HepG2 (cell line): Measurements from ENCODE around the gene SLC35B4. TPM values are rescaled to one million over a fixed set of nuclear protein-coding genes. Genes with fewer than 3 reads are reported as not detected.

ENCODE experiments used
- EZH2 ChIP-seq: conservative IDR thresholded peaks from 2 replicates; pipeline ENCODE4 v1.6.1; 2012; ENCODE audit warnings: mild to moderate bottlenecking, low read depth, low read length, moderate library complexity
- FOXC1 ChIP-seq: sonication (generic); formaldehyde crosslinking; IDR thresholded peaks from 2 replicates; pipeline ENCODE4 v1.8.0; 2022; ENCODE audit warnings: mild to moderate bottlenecking, missing genetic modification reagents, borderline replicate concordance
- FOXO1 ChIP-seq: sonication (generic); formaldehyde crosslinking; IDR thresholded peaks from 2 replicates; pipeline ENCODE4 v1.4.0; 2020; ENCODE audit warnings: missing genetic modification reagents
- IRF1 ChIP-seq: sonication (generic); formaldehyde crosslinking; IDR thresholded peaks from 2 replicates; pipeline ENCODE4 v1.4.0; 2020; ENCODE audit warnings: low read depth, mild to moderate bottlenecking, missing genetic modification reagents
- MAFG ChIP-seq: sonication (generic); formaldehyde crosslinking; IDR thresholded peaks from 2 replicates; pipeline ENCODE4 v1.5.1; 2020; ENCODE audit warnings: mild to moderate bottlenecking, missing genetic modification reagents
- MED1 ChIP-seq: sonication (generic); formaldehyde crosslinking; IDR thresholded peaks from 2 replicates; pipeline ENCODE4 v1.4.0; 2020; ENCODE audit warnings: missing genetic modification reagents
- NFKBIZ ChIP-seq: IDR thresholded peaks from 2 replicates; pipeline ENCODE4 v1.6.1; 2018; ENCODE audit warnings: missing genetic modification reagents, missing compliant biosample characterization
- NR2F2 ChIP-seq: IDR thresholded peaks from 2 replicates; pipeline ENCODE4 v1.6.1; 2012; ENCODE audit warnings: low read depth, inconsistent platforms, borderline replicate concordance
- RAD51 ChIP-seq: fragments of 450-650 bp; IDR thresholded peaks from 2 replicates; pipeline ENCODE4 v1.6.1; 2016; ENCODE audit warnings: borderline replicate concordance
- SALL1 ChIP-seq: sonication (generic); formaldehyde crosslinking; IDR thresholded peaks from 2 replicates; pipeline ENCODE4 v1.8.0; 2022; ENCODE audit warnings: mild to moderate bottlenecking, missing genetic modification reagents
- SP2 ChIP-seq: sonication (generic); formaldehyde crosslinking; IDR thresholded peaks from 2 replicates; pipeline ENCODE4 v1.5.1; 2020; ENCODE audit warnings: mild to moderate bottlenecking, missing genetic modification reagents
- TBX2 ChIP-seq: sonication (generic); formaldehyde crosslinking; IDR thresholded peaks from 2 replicates; pipeline ENCODE4 v1.5.0; 2020; ENCODE audit warnings: missing genetic modification reagents, mild to moderate bottlenecking, borderline replicate concordance
- TP53 ChIP-seq: sonication (generic); formaldehyde crosslinking; conservative IDR thresholded peaks from 2 replicates; pipeline ENCODE4 v1.4.0; 2020; ENCODE audit warnings: missing genetic modification reagents
- ZBTB20 ChIP-seq: sonication (generic); formaldehyde crosslinking; IDR thresholded peaks from 2 replicates; pipeline ENCODE4 v1.8.1; 2023; ENCODE audit warnings: missing genetic modification reagents, low read depth, mild to moderate bottlenecking, borderline replicate concordance
- ZNF225 ChIP-seq: sonication (generic); formaldehyde crosslinking; IDR thresholded peaks from 2 replicates; pipeline ENCODE4 v1.4.0; 2020; ENCODE audit warnings: mild to moderate bottlenecking, missing genetic modification reagents
- ZNF530 ChIP-seq: sonication (generic); formaldehyde crosslinking; IDR thresholded peaks from 2 replicates; pipeline ENCODE4 v1.5.0; 2020; ENCODE audit warnings: low read depth, mild to moderate bottlenecking, missing genetic modification reagents
- ZNF678 ChIP-seq: sonication (generic); formaldehyde crosslinking; IDR thresholded peaks from 2 replicates; pipeline ENCODE4 v1.4.0; 2020; ENCODE audit warnings: mild to moderate bottlenecking, missing genetic modification reagents
- ZNF704 ChIP-seq: sonication (generic); formaldehyde crosslinking; IDR thresholded peaks from 2 replicates; pipeline ENCODE4 v1.8.1; 2023; ENCODE audit warnings: mild to moderate bottlenecking, inconsistent platforms, moderate library complexity, missing genetic modification reagents, borderline replicate concordance
- ZNF75D ChIP-seq: sonication (generic); formaldehyde crosslinking; IDR thresholded peaks from 2 replicates; pipeline ENCODE4 v1.8.1; 2023; ENCODE audit warnings: missing genetic modification reagents, mild to moderate bottlenecking, borderline replicate concordance
- ZNF782 ChIP-seq: sonication (generic); formaldehyde crosslinking; IDR thresholded peaks from 2 replicates; pipeline ENCODE4 v1.4.0; 2020; ENCODE audit warnings: missing genetic modification reagents, mild to moderate bottlenecking, borderline replicate concordance
- polyA plus RNA-seq, 8 experiments: library from polyadenylated mRNA; depleted of rRNA in 3 of 8; stranded (reverse) in 7 of 8; unstranded in 1 of 8; fragments of >200 nt; fragmentation: Illumina TruSeq in 4 of 8; extraction: Trizol in 4 of 8; gene quantifications; 2 replicates each; pipeline versions ENCODE4 v1.2.1 to v1.2.3, GENCODE V29; 2011 to 2016; ENCODE audit warnings: low read depth in 4 of 8, missing spikeins in 1 of 8, mixed read lengths in 1 of 8; ENCODE audit not compliant: insufficient read depth in 1 of 8
- total RNA-seq, 5 experiments: library from RNA; depleted of rRNA; stranded (reverse); fragments of >200 nt; fragmentation: Illumina TruSeq; extraction: Trizol; gene quantifications; 2 replicates each; pipeline ENCODE4 v1.2.3, GENCODE V29; 2016; ENCODE audit warnings: low read depth in 1 of 5
- TF ChIP-seq, protein P1 (sequence below): sonication (generic); formaldehyde crosslinking; IDR thresholded peaks from 2 replicates; pipeline ENCODE4 v1.4.0; 2020; ENCODE audit warnings: missing genetic modification reagents, borderline replicate concordance
- TF ChIP-seq, protein P2 (sequence below): sonication (generic); formaldehyde crosslinking; conservative IDR thresholded peaks from 2 replicates; pipeline ENCODE4 v1.8.0; 2022; ENCODE audit warnings: low read depth, missing genetic modification reagents
- TF ChIP-seq, protein P3 (sequence below): sonication (generic); formaldehyde crosslinking; IDR thresholded peaks from 2 replicates; pipeline ENCODE4 v1.9.0; 2021; ENCODE audit warnings: missing genetic modification reagents, mild to moderate bottlenecking, borderline replicate concordance
- TF ChIP-seq, protein P4 (sequence below): sonication (generic); formaldehyde crosslinking; IDR thresholded peaks from 2 replicates; pipeline ENCODE4 v1.8.0; 2022; ENCODE audit warnings: missing genetic modification reagents, low read depth, mild to moderate bottlenecking, borderline replicate concordance

The SLC35B4 gene
- total and polyA plus RNA-seq, 2 of the 13 experiments (the other 11 are each of a cell fraction or from before 2014, with no cell fraction given), result 17.1 to 17.8 TPM

DNA sequence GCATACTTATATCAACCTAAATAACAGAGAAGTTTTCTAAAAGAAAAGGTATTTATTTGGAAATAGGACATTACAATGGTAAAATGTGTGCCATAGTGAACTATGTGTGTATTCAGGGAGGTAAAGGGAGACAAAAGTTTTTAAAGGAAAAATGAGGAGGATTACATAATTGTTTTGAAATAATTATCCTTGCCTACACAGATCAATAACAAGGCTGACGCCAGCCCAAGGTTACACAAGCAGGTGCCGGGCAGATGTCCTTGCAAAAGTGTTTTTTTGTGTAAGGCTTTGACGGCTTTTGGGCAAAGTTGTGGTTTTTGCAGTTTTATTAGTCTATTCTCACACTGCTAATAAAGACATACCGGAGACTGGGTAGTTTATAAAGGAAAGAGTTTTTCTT lies 22.7 kb upstream of the SLC35B4 start (continued):
- no peak for TF ChIP-seq IRF1 (CRISPR knock-in tag)
- peak; percentile 66; the same call in 1 of the 2 replicates for TF ChIP-seq SALL1 (CRISPR knock-in tag)
- peak; percentile 40; the same call in 1 of the 2 replicates for TF ChIP-seq TBX2
- TF ChIP-seq ZNF530, result no peak
- TF ChIP-seq MED1 (CRISPR knock-in tag), result peak; percentile 48
- TF ChIP-seq ZNF75D, result no peak
- peak; percentile 47; the same call in 1 of the 2 replicates for TF ChIP-seq FOXO1 (CRISPR knock-in tag)
- TF ChIP-seq, protein P1, sequence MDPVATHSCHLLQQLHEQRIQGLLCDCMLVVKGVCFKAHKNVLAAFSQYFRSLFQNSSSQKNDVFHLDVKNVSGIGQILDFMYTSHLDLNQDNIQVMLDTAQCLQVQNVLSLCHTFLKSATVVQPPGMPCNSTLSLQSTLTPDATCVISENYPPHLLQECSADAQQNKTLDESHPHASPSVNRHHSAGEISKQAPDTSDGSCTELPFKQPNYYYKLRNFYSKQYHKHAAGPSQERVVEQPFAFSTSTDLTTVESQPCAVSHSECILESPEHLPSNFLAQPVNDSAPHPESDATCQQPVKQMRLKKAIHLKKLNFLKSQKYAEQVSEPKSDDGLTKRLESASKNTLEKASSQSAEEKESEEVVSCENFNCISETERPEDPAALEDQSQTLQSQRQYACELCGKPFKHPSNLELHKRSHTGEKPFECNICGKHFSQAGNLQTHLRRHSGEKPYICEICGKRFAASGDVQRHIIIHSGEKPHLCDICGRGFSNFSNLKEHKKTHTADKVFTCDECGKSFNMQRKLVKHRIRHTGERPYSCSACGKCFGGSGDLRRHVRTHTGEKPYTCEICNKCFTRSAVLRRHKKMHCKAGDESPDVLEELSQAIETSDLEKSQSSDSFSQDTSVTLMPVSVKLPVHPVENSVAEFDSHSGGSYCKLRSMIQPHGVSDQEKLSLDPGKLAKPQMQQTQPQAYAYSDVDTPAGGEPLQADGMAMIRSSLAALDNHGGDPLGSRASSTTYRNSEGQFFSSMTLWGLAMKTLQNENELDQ (CRISPR knock-in tag), result no peak
- TF ChIP-seq, protein P2, sequence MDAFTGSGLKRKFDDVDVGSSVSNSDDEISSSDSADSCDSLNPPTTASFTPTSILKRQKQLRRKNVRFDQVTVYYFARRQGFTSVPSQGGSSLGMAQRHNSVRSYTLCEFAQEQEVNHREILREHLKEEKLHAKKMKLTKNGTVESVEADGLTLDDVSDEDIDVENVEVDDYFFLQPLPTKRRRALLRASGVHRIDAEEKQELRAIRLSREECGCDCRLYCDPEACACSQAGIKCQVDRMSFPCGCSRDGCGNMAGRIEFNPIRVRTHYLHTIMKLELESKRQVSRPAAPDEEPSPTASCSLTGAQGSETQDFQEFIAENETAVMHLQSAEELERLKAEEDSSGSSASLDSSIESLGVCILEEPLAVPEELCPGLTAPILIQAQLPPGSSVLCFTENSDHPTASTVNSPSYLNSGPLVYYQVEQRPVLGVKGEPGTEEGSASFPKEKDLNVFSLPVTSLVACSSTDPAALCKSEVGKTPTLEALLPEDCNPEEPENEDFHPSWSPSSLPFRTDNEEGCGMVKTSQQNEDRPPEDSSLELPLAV (CRISPR knock-in tag), result no peak
- no peak for TF ChIP-seq NFKBIZ
- TF ChIP-seq SP2, result no peak
- TF ChIP-seq ZNF782 (CRISPR knock-in tag), result no peak
- TF ChIP-seq ZNF704 (CRISPR knock-in tag), result no peak
- TF ChIP-seq MAFG (CRISPR knock-in tag), result no peak
- no peak for TF ChIP-seq RAD51
- no peak for TF ChIP-seq ZNF678 (CRISPR knock-in tag)
- no peak for TF ChIP-seq EZH2
- TF ChIP-seq, protein P3, sequence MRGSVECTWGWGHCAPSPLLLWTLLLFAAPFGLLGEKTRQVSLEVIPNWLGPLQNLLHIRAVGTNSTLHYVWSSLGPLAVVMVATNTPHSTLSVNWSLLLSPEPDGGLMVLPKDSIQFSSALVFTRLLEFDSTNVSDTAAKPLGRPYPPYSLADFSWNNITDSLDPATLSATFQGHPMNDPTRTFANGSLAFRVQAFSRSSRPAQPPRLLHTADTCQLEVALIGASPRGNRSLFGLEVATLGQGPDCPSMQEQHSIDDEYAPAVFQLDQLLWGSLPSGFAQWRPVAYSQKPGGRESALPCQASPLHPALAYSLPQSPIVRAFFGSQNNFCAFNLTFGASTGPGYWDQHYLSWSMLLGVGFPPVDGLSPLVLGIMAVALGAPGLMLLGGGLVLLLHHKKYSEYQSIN, result no peak
- TF ChIP-seq NR2F2, result no peak
- TF ChIP-seq, protein P4, sequence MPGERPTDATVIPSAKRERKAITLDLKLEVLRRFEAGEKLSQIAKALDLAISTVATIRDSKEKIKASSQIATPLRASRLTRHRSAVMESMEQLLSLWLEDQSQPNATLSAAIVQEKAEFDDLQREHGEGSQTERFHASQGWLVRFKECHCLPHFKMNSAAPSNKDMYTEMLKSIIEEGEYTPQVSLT (CRISPR knock-in tag), result no peak
- no peak for TF ChIP-seq FOXC1 (CRISPR knock-in tag)
- TF ChIP-seq TP53 (CRISPR knock-in tag), result no peak
- no peak for TF ChIP-seq ZNF225
- TF ChIP-seq ZBTB20 (CRISPR knock-in tag), result no peak
